ENCODE data around the gene KCNE1.
A peak's percentile ranks its signal among the peaks of the same experiment; 100 is the strongest.
"Not testable (repeated sequence)": the region's sequence is repeated elsewhere in the genome, so short reads cannot be mapped to it uniquely, and the experiment has no call there.

The KCNE1 gene

GRCh38 chr21:34511181-34511580 is 829 bp downstream of the KCNE1 start:
- DNase-seq (ENCODE audit: low read depth in 2 of 2): no peak

- DNase-seq (ENCODE audit: low read depth in 2 of 2): peak in 1 of 2 donors; percentile 36
Observed at GRCh38 chr21:34510148-34511142, 1.6 kb downstream of the KCNE1 start.

DNA sequence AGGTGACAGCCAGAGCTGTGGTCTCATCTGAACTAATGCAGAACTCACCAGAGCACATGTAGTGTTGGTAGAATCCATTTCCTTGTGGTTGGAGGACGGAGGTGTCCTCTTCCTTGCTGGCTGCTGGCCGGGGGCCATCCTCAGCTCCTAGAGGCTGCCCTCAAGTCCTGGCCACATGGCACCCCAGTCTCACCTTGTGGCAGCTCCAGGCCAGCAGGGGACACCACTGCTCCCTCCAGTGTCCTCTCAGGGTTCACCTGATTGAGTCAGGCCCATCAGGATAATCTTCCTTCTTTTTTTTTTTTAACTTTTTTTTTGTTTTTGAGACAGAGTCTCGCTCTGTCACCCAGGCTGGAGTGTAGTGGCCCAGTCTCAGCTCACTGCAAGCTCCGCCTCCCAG is 2.9 kb downstream of the KCNE1 start:
- DNase-seq (ENCODE audit: low read depth in 2 of 2): no peak

- DNase-seq (ENCODE audit: low read depth in 2 of 2): no peak
Observed at GRCh38 chr21:34504595-34504994, 7.4 kb downstream of the KCNE1 start.

GRCh38 chr21:34502480-34503106 is 9.4 kb downstream of the KCNE1 start:
- no peak for DNase-seq (ENCODE audit: low read depth in 2 of 2)

DNA sequence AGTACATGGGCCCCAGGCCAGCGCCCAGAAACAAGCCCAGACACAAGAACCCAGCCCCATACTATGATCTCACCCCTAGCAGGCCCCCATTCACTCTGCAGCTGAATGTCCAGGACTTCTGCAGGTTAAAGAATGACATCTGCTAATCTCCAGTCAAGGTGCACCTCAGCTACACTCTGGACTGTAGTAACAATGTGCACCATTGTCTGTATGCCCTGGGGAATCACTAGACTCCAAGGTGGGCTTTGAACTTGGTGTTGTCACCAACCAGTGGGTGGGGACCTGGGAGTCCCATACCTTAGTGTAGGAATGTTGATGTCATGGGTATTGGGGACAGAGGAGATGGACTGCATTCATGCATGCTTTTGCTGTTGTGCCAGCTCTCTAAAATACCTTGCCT is 10.3 kb downstream of the KCNE1 start:
- no peak for DNase-seq (ENCODE audit: low read depth in 2 of 2)

GRCh38 chr21:34500191-34500590 is 11.8 kb downstream of the KCNE1 start:
- no peak for DNase-seq (ENCODE audit: low read depth in 2 of 2)

GRCh38 chr21:34499116-34499515 is 12.9 kb downstream of the KCNE1 start:
- DNase-seq (ENCODE audit: low read depth in 2 of 2): no peak

- DNase-seq (ENCODE audit: low read depth in 2 of 2): no peak
Observed at GRCh38 chr21:34498623-34499022, 13.4 kb downstream of the KCNE1 start.

DNA sequence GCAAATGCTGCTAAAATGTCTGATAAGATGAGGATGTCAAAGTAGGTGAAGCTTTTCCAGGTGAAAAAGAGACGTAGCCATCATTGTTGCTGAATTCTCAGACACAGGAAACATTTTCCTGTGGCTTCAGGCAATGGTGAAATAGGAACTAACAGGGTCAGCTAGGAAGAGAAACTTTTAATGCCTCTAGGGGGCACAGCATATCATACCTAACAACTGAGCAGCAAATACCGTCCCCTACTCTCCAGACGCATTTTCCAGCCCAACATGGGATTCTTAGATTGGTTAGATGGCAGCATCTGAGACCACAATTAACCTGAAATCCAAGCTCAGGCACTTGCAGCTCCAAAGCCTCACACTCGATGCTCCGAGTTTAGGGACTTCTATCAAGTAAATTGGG is 28.2 kb downstream of the KCNE1 start:
- not testable (repeated sequence) for DNase-seq (ENCODE audit: low read depth in 2 of 2)

- DNase-seq (ENCODE audit: low read depth in 2 of 2): not testable (repeated sequence)
Observed at GRCh38 chr21:34483435-34483834, 28.6 kb downstream of the KCNE1 start.

GRCh38 chr21:34467333-34467732 is 44.7 kb downstream of the KCNE1 start:
- DNase-seq (ENCODE audit: low read depth in 2 of 2): not testable (repeated sequence)

- not testable (repeated sequence) for DNase-seq (ENCODE audit: low read depth in 2 of 2)
Observed at GRCh38 chr21:34459426-34459825, 52.6 kb downstream of the KCNE1 start.

DNA sequence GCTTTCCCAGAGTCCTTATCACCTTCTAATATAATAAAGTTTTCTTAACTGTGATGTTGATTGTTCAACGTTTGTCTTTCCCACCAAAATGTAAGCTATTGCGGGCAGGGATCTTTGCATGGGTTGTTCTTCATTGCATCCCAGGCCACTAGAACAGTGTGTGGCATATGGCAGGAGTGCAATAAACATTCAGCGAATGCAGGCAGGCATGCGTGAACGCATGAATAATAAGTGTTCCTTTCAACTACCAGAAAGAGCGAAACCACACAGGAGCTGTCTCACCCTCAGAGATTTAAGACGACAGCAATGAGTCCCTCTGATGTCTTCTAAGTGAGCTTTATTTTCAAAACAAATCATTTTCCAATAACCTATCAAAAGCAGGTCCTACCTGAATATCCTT is 53.7 kb downstream of the KCNE1 start:
- DNase-seq (ENCODE audit: low read depth in 2 of 2): not testable (repeated sequence)

DNA sequence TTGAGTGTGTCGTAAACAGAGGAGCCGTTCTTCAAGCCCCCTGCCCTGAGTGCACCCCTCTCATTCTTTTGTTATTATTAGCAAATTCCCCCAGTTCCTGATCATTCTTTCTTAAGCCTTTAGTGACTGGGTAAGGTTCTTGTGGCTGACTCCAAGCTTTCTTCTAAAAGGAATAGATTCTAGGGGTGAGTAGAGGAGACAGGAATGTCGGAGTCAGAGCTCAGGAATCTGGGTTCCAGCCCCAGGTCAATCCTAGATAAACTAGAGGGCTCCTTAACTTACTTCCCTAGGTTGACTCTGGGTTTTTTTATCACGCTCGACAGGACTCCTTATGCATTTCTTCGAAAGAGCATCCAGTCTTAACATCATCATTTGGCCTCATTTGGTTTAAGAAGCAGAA is 55.8 kb downstream of the KCNE1 start:
- DNase-seq (ENCODE audit: low read depth in 2 of 2): not testable (repeated sequence)

GRCh38 chr21:34455628-34456027 is 56.4 kb downstream of the KCNE1 start:
- not testable (repeated sequence) for DNase-seq (ENCODE audit: low read depth in 2 of 2)

GRCh38 chr21:34447018-34447417 is 65.0 kb downstream of the KCNE1 start:
- DNase-seq (ENCODE audit: low read depth in 2 of 2): not testable (repeated sequence)

GRCh38 chr21:34443486-34443885 is 68.5 kb downstream of the KCNE1 start:
- not testable (repeated sequence) for DNase-seq (ENCODE audit: low read depth in 2 of 2)

GRCh38 chr21:34429710-34430109 is 82.3 kb downstream of the KCNE1 start:
- DNase-seq (ENCODE audit: low read depth in 2 of 2): not testable (repeated sequence)

DNA sequence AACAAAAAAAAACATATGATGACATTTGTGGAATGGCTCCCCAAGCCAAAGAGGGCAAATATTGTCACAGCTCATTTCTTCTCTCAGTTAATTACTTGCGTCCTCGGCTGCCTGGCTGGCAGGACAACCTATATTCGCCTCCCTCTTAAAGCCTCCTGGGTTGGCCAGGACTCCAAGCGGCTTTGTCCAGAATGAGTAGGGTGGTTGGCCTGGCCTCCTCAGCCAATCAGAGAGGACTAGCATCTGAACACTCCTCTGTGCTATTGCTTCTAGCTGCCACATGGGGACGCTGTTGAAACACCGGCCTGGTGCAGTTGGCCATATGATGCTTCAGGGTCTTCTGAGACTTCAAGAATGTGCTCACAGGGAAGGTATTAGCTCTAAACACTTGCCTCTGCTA is 83.6 kb downstream of the KCNE1 start:
- DNase-seq (ENCODE audit: low read depth in 2 of 2): not testable (repeated sequence)

GRCh38 chr21:34427339-34427738 is 84.7 kb downstream of the KCNE1 start:
- DNase-seq (ENCODE audit: low read depth in 2 of 2): not testable (repeated sequence)

- DNase-seq (ENCODE audit: low read depth in 2 of 2): not testable (repeated sequence)
Observed at GRCh38 chr21:34423805-34424204, 88.2 kb downstream of the KCNE1 start, which contains the start of gene SMIM34. SMIM34 (minus strand) TSS chr21:34423951; CDS start chr21:34423839, 112 bp downstream.

All from stimulated activated CD4-positive, alpha-beta T cell treated with anti-CD3 and anti-CD28 coated beads, Interleukin-1b, Interleukin-23, amount 100 ng/mL, for 1 hour (primary cell).